Pons (tissue), 1 donor: Measurements from ENCODE around the gene KRTAP4-16.
"Not testable (repeated sequence)": the region's sequence is repeated elsewhere in the genome, so short reads cannot be mapped to it uniquely, and the experiment has no call there.

Experiments
- DNase-seq: peaks from one replicate; pipeline ENCODE4 v3.0.0-alpha.2; 2016; ENCODE audit warnings: low spot score

Gene KRTAP4-16

DNA sequence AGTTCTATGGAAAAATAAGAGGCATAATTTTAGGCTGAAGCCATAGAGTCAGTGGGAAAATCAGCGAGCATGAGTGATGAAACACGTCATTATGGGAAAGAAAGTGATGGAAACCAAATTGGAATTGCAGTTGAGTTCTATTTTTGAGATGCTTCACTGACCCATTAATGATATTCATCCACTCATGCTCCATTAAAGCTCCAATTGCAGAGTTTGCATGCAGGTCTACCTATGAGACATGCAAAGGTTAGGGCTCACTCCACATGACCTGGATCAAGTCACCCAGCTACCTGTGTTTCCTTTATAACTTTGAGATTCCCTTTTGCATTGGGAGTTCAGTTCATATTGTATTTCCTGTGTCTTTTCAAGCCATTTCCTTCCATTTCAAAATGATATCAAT is 28.3 kb downstream of the KRTAP4-16 start:
- no peak for DNase-seq

DNA sequence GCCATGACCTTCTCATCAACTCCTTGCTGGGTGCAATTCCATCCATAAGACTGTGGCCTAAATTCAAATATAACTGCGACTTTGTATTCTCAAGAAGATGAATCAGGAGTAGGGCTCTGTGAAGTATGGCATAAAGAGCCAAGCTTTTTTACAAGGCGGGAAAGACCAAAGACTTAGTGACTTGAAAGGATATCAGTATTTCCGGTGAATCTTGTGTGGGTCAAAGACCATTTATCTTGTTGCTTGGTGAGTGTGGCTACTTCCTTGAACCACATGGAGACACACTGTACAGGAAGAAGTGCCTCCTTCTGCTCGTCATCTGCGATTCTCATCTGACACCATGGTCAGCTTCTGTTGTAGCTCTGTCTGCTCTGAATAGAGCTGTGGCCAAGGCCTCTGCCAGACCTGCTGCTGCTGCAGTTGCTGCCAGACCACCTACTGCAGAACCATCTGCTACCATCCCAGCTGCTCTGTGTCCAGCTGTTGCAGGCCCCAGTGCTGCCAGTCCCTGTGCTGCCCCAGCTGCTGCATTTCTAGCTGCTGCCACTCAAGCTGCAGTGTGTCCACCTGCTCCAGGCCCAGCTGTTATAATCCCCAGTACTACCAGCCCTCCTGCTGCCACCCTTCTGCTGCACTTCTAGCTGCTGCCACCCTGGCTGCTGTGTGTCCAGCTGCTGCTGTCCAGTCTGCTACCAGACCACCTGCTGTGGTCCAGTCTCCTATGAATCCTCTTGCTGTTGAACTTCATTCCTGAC is 30.2 kb downstream of the KRTAP4-16 start:
- no peak for DNase-seq

DNA sequence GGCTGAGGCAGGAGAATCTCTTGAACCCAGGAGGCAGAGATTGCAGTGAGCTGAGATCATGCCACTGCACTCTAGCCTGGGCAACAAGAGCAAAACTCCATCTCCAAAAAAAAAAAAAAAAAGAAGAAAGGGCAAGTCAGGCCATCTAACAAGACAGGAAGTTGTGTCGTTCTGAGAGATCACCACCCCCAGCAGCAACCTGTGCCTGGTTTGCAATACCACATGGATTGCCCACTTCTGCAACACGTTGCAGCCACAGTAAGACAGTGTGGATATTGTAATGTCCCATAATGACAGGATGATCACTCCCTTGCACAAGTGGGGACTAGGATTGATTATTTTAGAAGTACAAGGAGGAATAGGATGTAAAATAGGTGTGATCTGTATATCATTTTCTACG is 33.0 kb downstream of the KRTAP4-16 start:
- no peak for DNase-seq

DNA sequence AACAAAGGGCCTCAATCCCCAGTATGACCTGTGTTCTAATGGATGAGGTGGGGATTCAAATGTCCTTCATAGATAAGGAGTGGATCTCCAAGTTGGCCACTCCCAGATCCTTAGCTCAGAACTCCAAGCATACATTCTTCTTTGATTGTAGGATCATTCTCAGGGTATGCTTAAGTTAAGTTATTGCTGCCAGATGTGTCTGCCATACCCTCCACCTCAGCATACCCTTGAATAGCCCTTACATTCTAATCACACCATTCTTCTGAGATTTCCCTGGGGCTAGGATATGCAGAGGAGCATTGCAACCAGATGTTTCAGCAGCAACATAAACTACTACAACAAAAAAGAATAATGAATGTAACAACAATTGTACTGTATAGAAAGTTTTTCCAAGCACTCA is 34.7 kb downstream of the KRTAP4-16 start:
- no peak for DNase-seq

DNA sequence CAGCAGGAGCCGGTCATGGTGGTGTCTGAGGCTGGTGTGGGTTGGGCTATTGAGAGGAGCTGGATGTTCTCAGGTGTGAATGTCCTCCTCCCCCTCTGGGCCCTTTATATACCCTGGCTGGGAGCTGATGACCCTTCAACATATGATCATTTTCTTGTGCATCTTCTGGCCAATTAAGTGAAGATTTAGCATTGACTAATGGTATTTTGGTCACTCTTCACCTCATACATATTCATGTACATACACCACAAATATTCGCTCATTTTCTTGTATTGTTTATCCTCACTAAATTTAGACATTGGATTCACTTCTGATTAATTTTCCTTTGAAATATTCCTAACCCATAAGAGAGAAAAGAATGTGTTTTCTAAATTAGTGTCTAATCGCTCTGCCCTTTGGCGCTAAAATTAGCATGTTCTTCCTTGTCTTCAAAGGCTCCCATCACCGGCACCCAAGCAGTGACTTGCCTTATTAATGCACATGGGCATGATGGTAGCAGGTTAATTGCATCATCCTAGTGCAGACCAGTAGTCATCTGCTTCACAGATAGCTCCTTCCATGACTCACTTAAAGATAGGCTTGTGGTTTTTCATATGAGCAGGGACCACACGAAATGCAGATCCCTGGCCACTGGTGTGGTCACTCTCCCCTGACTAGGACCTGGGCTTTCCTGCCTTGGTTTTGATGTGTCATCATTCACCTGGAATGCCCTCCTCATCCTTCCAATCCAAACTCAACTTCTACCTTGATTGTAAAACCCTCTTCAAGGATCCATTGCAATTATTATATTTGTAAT is 36.0 kb downstream of the KRTAP4-16 start, which contains the start of gene KRTAP2-4:
KRTAP2-4 (minus strand) TSS at position 51 of the 796 bp plus-strand sequence; CDS start at position 17, 34 bp downstream.
- no peak for DNase-seq

DNA sequence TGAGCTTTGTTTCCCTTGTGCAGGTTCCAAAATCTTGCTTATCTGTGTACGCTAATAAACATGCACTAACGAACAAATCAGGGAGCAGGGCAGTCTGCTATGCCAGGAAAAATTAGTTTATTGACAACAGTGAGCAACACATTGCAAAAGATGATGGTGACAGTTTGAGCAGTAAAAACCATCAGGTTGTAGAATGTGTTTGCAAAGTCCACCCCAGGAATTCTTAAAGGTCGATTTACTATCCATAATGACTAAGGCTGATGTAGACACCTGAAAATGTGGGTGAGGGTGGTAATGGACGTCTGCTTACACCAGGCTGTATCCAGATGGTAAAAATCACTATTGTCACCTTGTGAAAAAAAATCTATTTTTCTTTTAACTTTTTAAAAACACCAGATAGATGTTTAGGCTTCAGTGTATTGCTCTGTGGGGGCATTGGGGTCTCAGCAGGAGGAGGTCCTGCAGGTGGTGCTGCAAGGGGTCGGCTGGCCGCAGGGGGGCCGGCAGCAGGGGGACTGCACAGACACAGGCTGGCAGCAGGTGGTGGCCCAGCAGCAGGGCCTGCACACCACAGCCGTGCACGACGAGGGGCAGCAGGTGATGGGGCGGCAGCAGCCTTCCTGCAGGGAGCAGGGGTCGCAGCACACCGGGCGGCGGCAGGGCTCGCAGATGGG is 36.9 kb downstream of the KRTAP4-16 start:
- DNase-seq = not testable (repeated sequence)

DNA sequence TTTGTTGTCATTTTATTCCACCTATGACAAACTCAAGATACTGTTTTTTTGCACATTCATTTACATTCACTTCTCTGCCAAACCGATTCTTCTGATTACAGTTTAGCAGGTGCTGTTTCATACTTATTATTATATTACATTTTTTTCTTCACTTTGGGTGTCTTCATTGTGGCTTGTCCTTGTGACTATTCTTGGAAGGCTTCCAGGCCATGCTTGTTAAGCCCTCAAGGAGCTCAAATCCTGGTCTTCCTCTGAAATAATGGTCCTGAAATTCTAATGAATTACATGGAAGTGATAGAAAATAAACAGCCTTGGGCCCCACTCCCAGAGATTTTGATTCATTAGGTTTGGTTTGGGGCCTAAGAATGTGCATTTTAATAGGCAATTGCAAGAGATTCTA is 37.7 kb downstream of the KRTAP4-16 start:
- no peak for DNase-seq

DNA sequence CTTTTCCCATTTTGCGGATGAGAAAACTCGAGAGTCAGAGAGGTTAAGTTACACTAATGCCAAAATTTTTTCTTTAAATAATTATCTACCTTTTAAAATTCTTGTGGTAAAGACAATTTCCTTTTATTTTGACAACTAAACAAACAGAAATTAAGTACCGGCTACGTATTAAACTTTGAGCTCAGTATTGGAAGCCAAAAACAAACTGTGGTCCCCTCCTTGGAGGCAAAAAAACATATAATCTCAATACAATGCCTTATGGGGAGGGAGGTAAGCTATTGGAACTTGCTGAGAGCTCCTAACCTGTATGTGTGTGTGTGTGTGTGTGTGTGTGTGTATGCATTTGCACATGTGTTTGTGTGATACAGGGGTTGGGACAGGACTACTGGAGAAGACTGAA is 38.6 kb downstream of the KRTAP4-16 start:
- no peak for DNase-seq

DNA sequence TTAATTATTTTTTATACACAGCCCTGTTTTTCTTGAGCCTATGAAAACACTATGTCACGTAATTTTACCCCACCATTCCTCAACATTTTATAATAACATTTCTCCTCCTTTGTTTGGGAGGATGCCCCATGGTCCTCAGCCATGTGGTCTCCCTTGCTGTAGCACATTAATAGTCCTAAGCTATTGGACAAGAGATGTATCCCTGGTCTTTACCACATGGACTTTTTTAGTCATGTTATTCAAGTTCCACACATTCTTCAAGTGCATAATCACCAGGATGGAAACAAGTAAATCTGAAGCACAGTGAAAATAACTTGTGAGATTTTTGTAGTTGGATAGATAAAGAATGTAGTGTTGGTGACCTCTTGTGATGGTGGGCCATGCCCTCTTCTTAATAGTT is 40.0 kb downstream of the KRTAP4-16 start:
- DNase-seq = no peak

DNA sequence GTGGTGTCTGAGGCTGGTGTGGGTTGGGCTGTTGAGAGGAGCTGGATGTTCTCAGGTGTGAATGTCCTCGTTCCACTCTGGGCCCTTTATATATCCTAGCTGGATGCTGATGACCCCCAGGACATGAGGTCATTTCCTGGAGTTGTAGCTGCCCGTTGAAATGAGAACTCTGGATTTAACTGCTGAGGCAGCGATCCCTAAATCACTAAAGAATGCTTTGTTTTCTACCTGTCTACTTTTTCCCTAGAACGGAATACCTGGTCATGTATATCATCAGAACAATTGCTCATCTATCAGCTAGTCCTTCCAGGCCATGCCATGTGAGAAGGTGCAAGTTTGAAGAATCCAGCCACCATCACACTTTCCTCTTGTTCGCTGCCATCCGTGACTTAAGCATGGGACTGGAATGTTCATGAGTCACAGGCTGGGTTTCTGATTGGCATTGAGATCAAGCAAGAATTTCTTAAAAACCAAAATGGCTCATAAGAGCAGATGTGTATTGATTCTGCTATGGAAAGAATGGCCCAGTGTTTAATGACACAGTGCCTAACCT is 41.9 kb downstream of the KRTAP4-16 start, which contains the start of gene KRTAP2-3:
KRTAP2-3 (minus strand) TSS at position 63 of the 553 bp plus-strand sequence. CDS start 64 bp downstream, outside the sequence.
- DNase-seq = no peak

DNA sequence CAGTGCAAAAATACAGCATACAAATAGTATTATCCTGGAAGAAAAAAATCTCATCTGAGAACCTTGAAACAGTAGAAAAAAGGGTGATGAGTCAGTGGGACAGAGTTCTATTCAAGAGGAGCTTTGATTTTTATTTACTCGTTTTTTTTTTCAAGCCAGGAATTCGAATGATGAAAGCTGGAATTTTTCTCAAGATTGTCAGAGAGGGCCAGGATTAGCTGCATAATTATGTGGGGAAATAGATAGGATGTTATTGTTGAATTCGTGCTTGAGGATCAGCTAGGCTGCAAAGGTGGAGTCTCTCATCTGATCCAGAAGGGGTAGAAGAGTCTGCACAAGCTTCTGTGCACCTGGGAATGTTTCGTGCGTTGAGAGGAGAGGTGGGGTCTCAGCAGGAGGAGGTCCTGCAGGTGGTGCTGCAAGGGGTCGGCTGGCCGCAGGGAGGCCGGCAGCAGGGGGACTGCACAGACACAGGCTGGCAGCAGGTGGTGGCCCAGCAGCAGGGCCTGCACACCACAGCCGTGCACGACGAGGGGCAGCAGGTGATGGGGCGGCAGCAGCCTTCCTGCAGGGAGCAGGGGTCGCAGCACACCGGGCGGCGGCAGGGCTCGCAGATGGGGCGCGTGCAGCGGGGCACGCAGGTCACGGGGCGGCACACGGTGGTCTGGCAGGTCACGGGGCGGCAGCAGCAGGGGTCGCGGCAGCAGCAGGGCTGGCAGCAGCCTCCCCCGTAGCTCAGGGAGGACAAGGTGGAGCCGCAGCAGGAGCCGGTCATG is 42.5 kb downstream of the KRTAP4-16 start:
- not testable (repeated sequence) for DNase-seq

DNA sequence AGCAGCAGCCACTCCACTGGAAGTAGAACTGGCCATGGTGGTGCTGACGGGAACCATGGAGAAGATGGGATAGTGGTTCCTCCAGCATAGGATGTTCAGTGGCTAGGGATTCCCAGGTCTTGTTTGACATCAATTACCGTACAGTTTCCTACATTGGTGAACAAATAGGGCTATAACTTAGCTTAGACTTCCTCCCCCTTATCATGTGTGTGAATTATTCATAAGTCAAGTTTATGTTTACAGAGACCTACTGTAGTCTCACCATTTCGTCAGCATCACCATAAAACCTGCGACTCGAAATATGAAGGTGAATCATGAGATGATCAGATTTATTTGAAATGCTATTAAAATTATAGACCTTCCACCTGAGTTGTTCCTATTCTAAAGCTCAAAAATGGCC is 43.3 kb downstream of the KRTAP4-16 start:
- no peak for DNase-seq

DNA sequence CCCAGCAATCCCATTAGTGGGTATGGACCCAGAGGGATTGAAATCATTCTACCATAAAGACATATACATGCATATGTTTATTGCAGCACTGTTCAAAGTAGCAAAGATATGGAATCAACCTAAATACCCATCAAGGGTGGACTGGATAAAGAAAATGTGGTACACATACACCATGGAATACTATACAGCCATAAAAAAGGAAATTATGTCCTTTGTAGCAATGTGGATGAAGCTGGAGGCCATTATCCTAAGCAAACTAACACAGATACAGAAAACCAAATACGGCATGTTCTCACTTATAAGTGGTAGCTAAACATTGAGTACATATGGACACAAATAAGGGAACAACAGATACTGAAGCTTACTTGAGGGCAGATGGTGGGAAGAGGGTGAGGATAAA is 44.5 kb downstream of the KRTAP4-16 start:
- DNase-seq = no peak

DNA sequence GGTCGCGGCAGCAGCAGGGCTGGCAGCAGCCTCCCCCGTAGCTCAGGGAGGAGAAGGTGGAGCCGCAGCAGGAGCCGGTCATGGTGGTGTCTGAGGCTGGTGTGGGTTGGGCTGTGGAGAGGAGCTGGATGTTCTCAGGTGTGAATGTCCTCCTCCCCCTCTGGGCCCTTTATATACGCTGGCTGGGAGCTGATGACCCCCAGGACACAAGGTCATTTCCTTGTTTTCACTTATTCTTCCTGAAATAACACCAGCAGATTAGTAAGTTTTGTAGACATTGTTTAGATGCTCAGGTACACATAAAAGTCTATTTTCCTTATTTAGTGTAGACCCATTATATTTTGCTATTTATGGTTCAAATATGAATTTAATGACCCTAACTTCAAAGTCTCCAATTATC is 46.9 kb downstream of the KRTAP4-16 start, which contains the start of gene KRTAP2-2:
KRTAP2-2 (minus strand) TSS at position 101 of the 400 bp plus-strand sequence; CDS start at position 82, 19 bp downstream.
- not testable (repeated sequence) for DNase-seq

DNA sequence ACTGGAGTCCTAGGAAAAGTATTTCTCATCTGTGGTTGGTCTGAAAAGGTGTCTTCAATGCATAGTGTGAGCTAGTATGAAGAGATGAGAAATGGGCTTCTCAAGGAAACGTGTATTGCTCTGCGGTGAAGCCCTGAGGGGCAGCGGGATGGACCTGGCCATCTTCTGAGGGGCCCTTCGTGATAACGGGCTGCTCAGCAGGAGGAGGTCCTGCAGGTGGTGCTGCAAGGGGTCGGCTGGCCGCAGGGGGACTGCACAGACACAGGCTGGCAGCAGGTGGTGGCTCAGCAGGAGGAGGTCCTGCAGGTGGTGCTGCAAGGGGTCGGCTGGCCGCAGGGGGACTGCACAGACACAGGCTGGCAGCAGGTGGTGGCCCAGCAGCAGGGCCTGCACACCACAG is 47.5 kb downstream of the KRTAP4-16 start:
- not testable (repeated sequence) for DNase-seq

DNA sequence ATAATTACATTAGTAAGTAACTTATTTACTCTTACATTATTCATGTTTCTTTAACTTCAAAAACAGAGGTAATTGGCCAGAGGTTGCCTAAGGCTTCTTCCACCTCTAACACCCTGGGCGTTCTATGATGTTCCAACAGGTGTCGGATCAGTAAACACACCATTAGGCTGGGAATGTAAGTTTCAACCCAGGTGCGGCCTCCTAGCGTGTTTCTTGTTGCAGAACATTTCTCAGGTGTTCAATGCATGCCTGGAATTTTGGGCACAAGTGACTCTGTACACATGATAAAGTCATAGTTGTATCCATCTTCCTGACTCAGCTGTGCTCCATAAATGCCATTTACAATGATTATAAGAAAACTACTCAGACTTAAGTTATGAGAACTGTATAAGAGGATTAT is 48.0 kb downstream of the KRTAP4-16 start:
- DNase-seq = no peak

DNA sequence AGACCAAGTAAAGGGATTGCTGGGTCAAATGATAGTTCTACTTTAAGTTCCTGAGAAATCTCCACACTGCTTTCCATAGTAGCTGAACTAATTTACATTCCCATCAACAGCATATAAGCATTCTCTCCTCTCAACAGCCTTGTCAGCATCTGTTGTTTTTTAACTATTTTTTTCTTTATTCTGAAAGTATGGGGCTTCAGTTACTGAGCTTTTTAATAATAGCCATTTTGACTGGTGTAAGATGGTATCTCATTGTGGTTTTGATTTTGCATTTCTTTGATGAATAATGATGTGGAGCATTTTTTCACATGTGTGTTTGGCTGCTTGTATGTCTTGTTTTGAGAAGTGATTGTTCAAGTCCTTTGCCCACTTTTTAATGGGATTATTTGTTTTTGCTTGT is 49.4 kb downstream of the KRTAP4-16 start:
- DNase-seq = no peak
